HepG2 (cell line): ENCODE data around the gene SLC22A13. TPM values are rescaled to one million over a fixed set of nuclear protein-coding genes. Genes with fewer than 3 reads are reported as not detected.

ENCODE experiments used
- AHR ChIP-seq: IDR thresholded peaks from 2 replicates; pipeline ENCODE4 v1.6.1; 2018; ENCODE audit warnings: missing genetic modification reagents, missing compliant biosample characterization
- AKAP8 ChIP-seq: sonication (generic); formaldehyde crosslinking; IDR thresholded peaks from 2 replicates; pipeline ENCODE4 v1.5.1; 2020; ENCODE audit warnings: mild to moderate bottlenecking, missing genetic modification reagents
- KDM1A ChIP-seq: IDR thresholded peaks from 2 replicates; pipeline ENCODE4 v1.6.1; 2016; ENCODE audit warnings: missing compliant biosample characterization
- KDM5B ChIP-seq: sonication (generic); formaldehyde crosslinking; IDR thresholded peaks from 2 replicates; pipeline ENCODE4 v1.4.0; 2020; ENCODE audit warnings: missing genetic modification reagents, mild to moderate bottlenecking, borderline replicate concordance
- MXI1 ChIP-seq: IDR thresholded peaks from 3 replicates; pipeline ENCODE4 v1.6.1; 2012; ENCODE audit warnings: low read depth, low read length, inconsistent platforms, borderline replicate concordance
- MYC ChIP-seq: sonication (generic); formaldehyde crosslinking; IDR thresholded peaks from 2 replicates; pipeline ENCODE4 v1.9.0; 2021; ENCODE audit warnings: missing genetic modification reagents, borderline replicate concordance
- ZNF253 ChIP-seq: sonication (generic); formaldehyde crosslinking; IDR thresholded peaks from 2 replicates; pipeline ENCODE4 v1.8.0; 2022; ENCODE audit warnings: mild to moderate bottlenecking, missing genetic modification reagents, borderline replicate concordance
- ZNF451 ChIP-seq: sonication (generic); formaldehyde crosslinking; IDR thresholded peaks from 2 replicates; pipeline ENCODE4 v1.5.0; 2020; ENCODE audit warnings: mild to moderate bottlenecking, missing genetic modification reagents
- ZNF644 ChIP-seq: IDR thresholded peaks from 2 replicates; pipeline ENCODE4 v1.6.1; 2016; ENCODE audit warnings: low read depth
- polyA plus RNA-seq, 8 experiments: library from polyadenylated mRNA; depleted of rRNA in 3 of 8; stranded (reverse) in 7 of 8; unstranded in 1 of 8; fragments of >200 nt; fragmentation: Illumina TruSeq in 4 of 8; extraction: Trizol in 4 of 8; gene quantifications; 2 replicates each; pipeline versions ENCODE4 v1.2.1 to v1.2.3, GENCODE V29; 2011 to 2016; ENCODE audit warnings: low read depth in 4 of 8, missing spikeins in 1 of 8, mixed read lengths in 1 of 8; ENCODE audit not compliant: insufficient read depth in 1 of 8
- total RNA-seq, 5 experiments: library from RNA; depleted of rRNA; stranded (reverse); fragments of >200 nt; fragmentation: Illumina TruSeq; extraction: Trizol; gene quantifications; 2 replicates each; pipeline ENCODE4 v1.2.3, GENCODE V29; 2016; ENCODE audit warnings: low read depth in 1 of 5
- TF ChIP-seq, protein P1 (sequence below): IDR thresholded peaks from 2 replicates; pipeline ENCODE4 v1.4.0; 2020; ENCODE audit warnings: mild to moderate bottlenecking, missing genetic modification reagents
- TF ChIP-seq, protein P2 (sequence below): sonication (generic); formaldehyde crosslinking; IDR thresholded peaks from 2 replicates; pipeline ENCODE4 v1.8.0; 2022; ENCODE audit warnings: mild to moderate bottlenecking, missing genetic modification reagents; ENCODE audit not compliant: insufficient replicate concordance
- TF ChIP-seq, protein P3 (sequence below): sonication (generic); formaldehyde crosslinking; IDR thresholded peaks from 2 replicates; pipeline ENCODE4 v1.5.1; 2020; ENCODE audit warnings: mild to moderate bottlenecking, missing genetic modification reagents, moderate library complexity
- TF ChIP-seq, protein P4 (sequence below): sonication (generic); formaldehyde crosslinking; IDR thresholded peaks from 2 replicates; pipeline ENCODE4 v1.4.0; 2020; ENCODE audit warnings: missing genetic modification reagents, mild to moderate bottlenecking, borderline replicate concordance
- TF ChIP-seq, protein P5 (sequence below): sonication (generic); formaldehyde crosslinking; conservative IDR thresholded peaks from 2 replicates; pipeline ENCODE4 v1.4.0; 2020; ENCODE audit warnings: missing genetic modification reagents

SLC22A13 gene
- total and polyA plus RNA-seq, 2 of the 13 experiments (the other 11 are each of a cell fraction or from before 2014, with no cell fraction given), result 0.20 TPM; not detected in 1

DNA sequence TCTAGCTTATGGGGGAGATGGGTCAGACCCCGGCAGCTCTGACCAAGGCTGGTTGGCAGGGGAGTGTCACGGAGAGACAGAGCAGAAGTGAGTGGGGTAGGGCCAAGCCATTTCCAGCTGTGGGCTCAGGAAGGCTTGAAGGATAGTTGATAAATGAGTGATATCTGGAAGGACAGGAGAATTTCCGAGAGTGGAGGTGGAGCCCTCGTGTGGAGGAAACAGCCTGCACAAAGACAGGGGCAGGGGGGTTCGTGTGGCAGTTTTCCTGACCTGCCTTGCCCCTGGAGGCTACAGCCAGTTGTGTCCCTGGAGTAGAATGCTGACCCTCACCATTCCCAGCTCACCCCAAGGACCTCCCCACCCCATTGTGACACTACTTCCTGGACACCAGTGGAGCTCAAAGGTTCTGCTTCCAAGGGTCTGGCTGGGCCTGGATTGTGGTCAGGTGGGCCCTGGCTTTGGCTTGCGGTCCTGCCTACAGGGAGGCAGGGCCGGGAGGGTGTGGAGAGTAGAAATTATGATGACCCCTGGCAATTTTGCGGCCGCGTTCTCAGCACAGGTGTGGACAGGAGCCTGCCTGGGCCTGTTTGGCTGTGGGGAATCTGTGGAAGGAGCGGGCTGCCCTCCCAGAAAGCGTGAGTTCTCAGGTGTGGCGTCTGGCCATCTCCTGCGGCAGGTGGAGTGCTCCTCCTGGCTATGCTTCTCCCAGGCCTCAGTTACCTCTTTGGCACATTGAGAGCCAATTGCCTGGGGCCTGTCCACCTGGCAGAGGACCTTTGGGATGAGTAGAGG is 16.5 kb downstream of the SLC22A13 start, which contains the start of gene SLC22A14 (continued):
- TF ChIP-seq ZNF253 (no peak), KDM1A (no peak), KDM5B (CRISPR knock-in tag) (no peak), AKAP8 (no peak), MYC (no peak), ZNF451 (CRISPR knock-in tag) (no peak), AHR (CRISPR knock-in tag) (no peak), MXI1 (no peak), ZNF644 (CRISPR knock-in tag) (no peak)
- TF ChIP-seq, protein P1, sequence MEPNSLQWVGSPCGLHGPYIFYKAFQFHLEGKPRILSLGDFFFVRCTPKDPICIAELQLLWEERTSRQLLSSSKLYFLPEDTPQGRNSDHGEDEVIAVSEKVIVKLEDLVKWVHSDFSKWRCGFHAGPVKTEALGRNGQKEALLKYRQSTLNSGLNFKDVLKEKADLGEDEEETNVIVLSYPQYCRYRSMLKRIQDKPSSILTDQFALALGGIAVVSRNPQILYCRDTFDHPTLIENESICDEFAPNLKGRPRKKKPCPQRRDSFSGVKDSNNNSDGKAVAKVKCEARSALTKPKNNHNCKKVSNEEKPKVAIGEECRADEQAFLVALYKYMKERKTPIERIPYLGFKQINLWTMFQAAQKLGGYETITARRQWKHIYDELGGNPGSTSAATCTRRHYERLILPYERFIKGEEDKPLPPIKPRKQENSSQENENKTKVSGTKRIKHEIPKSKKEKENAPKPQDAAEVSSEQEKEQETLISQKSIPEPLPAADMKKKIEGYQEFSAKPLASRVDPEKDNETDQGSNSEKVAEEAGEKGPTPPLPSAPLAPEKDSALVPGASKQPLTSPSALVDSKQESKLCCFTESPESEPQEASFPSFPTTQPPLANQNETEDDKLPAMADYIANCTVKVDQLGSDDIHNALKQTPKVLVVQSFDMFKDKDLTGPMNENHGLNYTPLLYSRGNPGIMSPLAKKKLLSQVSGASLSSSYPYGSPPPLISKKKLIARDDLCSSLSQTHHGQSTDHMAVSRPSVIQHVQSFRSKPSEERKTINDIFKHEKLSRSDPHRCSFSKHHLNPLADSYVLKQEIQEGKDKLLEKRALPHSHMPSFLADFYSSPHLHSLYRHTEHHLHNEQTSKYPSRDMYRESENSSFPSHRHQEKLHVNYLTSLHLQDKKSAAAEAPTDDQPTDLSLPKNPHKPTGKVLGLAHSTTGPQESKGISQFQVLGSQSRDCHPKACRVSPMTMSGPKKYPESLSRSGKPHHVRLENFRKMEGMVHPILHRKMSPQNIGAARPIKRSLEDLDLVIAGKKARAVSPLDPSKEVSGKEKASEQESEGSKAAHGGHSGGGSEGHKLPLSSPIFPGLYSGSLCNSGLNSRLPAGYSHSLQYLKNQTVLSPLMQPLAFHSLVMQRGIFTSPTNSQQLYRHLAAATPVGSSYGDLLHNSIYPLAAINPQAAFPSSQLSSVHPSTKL, result no peak
- TF ChIP-seq, protein P2, sequence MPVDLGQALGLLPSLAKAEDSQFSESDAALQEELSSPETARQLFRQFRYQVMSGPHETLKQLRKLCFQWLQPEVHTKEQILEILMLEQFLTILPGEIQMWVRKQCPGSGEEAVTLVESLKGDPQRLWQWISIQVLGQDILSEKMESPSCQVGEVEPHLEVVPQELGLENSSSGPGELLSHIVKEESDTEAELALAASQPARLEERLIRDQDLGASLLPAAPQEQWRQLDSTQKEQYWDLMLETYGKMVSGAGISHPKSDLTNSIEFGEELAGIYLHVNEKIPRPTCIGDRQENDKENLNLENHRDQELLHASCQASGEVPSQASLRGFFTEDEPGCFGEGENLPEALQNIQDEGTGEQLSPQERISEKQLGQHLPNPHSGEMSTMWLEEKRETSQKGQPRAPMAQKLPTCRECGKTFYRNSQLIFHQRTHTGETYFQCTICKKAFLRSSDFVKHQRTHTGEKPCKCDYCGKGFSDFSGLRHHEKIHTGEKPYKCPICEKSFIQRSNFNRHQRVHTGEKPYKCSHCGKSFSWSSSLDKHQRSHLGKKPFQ (CRISPR knock-in tag), result no peak
- TF ChIP-seq, protein P3, sequence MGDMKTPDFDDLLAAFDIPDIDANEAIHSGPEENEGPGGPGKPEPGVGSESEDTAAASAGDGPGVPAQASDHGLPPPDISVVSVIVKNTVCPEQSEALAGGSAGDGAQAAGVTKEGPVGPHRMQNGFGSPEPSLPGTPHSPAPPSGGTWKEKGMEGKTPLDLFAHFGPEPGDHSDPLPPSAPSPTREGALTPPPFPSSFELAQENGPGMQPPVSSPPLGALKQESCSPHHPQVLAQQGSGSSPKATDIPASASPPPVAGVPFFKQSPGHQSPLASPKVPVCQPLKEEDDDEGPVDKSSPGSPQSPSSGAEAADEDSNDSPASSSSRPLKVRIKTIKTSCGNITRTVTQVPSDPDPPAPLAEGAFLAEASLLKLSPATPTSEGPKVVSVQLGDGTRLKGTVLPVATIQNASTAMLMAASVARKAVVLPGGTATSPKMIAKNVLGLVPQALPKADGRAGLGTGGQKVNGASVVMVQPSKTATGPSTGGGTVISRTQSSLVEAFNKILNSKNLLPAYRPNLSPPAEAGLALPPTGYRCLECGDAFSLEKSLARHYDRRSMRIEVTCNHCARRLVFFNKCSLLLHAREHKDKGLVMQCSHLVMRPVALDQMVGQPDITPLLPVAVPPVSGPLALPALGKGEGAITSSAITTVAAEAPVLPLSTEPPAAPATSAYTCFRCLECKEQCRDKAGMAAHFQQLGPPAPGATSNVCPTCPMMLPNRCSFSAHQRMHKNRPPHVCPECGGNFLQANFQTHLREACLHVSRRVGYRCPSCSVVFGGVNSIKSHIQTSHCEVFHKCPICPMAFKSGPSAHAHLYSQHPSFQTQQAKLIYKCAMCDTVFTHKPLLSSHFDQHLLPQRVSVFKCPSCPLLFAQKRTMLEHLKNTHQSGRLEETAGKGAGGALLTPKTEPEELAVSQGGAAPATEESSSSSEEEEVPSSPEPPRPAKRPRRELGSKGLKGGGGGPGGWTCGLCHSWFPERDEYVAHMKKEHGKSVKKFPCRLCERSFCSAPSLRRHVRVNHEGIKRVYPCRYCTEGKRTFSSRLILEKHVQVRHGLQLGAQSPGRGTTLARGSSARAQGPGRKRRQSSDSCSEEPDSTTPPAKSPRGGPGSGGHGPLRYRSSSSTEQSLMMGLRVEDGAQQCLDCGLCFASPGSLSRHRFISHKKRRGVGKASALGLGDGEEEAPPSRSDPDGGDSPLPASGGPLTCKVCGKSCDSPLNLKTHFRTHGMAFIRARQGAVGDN (CRISPR knock-in tag), result peak; percentile 23; the same call in 1 of the 2 replicates
- TF ChIP-seq, protein P4, sequence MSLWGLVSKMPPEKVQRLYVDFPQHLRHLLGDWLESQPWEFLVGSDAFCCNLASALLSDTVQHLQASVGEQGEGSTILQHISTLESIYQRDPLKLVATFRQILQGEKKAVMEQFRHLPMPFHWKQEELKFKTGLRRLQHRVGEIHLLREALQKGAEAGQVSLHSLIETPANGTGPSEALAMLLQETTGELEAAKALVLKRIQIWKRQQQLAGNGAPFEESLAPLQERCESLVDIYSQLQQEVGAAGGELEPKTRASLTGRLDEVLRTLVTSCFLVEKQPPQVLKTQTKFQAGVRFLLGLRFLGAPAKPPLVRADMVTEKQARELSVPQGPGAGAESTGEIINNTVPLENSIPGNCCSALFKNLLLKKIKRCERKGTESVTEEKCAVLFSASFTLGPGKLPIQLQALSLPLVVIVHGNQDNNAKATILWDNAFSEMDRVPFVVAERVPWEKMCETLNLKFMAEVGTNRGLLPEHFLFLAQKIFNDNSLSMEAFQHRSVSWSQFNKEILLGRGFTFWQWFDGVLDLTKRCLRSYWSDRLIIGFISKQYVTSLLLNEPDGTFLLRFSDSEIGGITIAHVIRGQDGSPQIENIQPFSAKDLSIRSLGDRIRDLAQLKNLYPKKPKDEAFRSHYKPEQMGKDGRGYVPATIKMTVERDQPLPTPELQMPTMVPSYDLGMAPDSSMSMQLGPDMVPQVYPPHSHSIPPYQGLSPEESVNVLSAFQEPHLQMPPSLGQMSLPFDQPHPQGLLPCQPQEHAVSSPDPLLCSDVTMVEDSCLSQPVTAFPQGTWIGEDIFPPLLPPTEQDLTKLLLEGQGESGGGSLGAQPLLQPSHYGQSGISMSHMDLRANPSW (CRISPR knock-in tag), result no peak
- TF ChIP-seq, protein P5, sequence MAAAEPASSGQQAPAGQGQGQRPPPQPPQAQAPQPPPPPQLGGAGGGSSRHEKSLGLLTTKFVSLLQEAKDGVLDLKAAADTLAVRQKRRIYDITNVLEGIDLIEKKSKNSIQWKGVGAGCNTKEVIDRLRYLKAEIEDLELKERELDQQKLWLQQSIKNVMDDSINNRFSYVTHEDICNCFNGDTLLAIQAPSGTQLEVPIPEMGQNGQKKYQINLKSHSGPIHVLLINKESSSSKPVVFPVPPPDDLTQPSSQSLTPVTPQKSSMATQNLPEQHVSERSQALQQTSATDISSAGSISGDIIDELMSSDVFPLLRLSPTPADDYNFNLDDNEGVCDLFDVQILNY (CRISPR knock-in tag), result no peak
